ENCODE data around the gene ZBTB2.

DNA sequence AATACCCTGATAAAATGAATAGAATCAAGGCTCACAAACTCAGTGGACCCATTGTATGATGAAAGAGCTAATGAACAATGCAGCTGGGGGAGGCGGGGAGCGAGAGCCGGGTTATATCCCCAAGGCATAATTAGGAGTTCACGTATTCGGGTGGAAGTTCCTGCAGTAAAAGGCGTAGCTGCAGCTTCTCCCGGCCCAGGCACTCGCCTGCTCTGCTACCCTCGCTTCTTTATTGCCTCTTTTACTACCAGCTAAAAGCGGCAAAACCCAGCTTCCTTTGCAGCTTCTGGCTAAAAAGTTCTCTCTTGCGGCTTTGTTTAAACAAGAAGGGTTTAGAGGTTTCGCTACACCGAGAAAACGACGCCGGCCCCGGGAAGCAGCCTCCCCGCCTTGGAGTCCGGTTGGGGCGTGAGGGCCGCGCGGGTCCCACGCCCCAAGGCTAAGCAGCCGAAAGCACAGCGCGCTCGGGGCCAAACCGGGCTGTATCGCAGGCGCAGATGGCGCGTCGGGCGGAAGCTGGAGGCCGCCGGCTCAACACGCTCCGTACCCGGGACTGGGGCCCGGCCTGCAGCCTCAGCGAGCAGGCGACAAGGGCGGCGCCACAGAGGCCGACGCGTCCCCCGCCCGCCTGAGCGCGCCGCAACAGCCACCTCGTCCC lies 1.6 kb downstream of the ZBTB2 start:
- TF ChIP-seq EZH2 (IDR thresholded peaks at IDR 0.05; ENCODE audit: low read depth) = no peak
- TF ChIP-seq, protein P1, sequence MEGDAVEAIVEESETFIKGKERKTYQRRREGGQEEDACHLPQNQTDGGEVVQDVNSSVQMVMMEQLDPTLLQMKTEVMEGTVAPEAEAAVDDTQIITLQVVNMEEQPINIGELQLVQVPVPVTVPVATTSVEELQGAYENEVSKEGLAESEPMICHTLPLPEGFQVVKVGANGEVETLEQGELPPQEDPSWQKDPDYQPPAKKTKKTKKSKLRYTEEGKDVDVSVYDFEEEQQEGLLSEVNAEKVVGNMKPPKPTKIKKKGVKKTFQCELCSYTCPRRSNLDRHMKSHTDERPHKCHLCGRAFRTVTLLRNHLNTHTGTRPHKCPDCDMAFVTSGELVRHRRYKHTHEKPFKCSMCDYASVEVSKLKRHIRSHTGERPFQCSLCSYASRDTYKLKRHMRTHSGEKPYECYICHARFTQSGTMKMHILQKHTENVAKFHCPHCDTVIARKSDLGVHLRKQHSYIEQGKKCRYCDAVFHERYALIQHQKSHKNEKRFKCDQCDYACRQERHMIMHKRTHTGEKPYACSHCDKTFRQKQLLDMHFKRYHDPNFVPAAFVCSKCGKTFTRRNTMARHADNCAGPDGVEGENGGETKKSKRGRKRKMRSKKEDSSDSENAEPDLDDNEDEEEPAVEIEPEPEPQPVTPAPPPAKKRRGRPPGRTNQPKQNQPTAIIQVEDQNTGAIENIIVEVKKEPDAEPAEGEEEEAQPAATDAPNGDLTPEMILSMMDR (conservative IDR thresholded peaks at IDR 0.05) = no peak

All from PC-9 (cell line).